Thyroid gland (tissue), 4 donors: ENCODE results near the gene MBD2. TPM values are rescaled to one million over a fixed set of nuclear protein-coding genes. Genes with fewer than 3 reads are reported as not detected.
"Not testable (repeated sequence)": the region's sequence is repeated elsewhere in the genome, so short reads cannot be mapped to it uniquely, and the experiment has no call there.

Experiments used
- DNase-seq, 2 donors: peaks; one replicate each; pipeline ENCODE4 v3.0.0-alpha.2; 2019
- H3K27ac ChIP-seq, 3 donors: fragments of 200-600 bp; sonication (generic); 1 replicate in 2 of 3; 2 replicates in 1 of 3; pipeline ENCODE4 v1.5.1; 2016 to 2019; ENCODE audit warnings: mild to moderate bottlenecking in 1 of 3, moderate library complexity in 1 of 3
- H3K27me3 ChIP-seq: fragments of 200-600 bp; sonication (generic); one replicate; pipeline ENCODE4 v1.5.1; 2019
- H3K36me3 ChIP-seq, 2 donors: fragments of 200-600 bp; sonication (generic); one replicate each; pipeline ENCODE4 v1.5.1; 2016 to 2019
- H3K4me1 ChIP-seq, 2 donors: fragments of 200-600 bp; sonication (generic); one replicate each; pipeline ENCODE4 v1.5.1; 2017 to 2019
- H3K4me3 ChIP-seq, 3 donors: fragments of 200-600 bp; sonication (generic); replicated peaks in 1 of 3; 1 replicate in 2 of 3; 2 replicates in 1 of 3; pipeline ENCODE4 v1.5.1; 2016; ENCODE audit warnings: mild to moderate bottlenecking in 1 of 3
- H3K9me3 ChIP-seq: fragments of 200-600 bp; sonication (generic); one replicate; pipeline ENCODE4 v1.5.1; 2017
- CTCF ChIP-seq, 6 experiments: fragments of 200-600 bp in 3 of 6; fragments of 450-650 bp in 3 of 6; sonication (generic) in 3 of 6; IDR thresholded peaks; one replicate each; pipeline ENCODE4 v1.5.1; 2016 to 2019; ENCODE audit warnings: antibody characterized with exemption in 6 of 6, mild to moderate bottlenecking in 2 of 6, inconsistent platforms in 1 of 6, moderate library complexity in 1 of 6
- POLR2A ChIP-seq, 2 donors: fragments of 450-650 bp; IDR thresholded peaks; one replicate each; pipeline ENCODE4 v1.6.1; 2017; ENCODE audit warnings: antibody characterized with exemption in 2 of 2, mild to moderate bottlenecking in 2 of 2, moderate library complexity in 1 of 2
- WGBS, 2 donors: methylation state at CpG; one replicate each; pipeline ENCODE4 v1.1.5; 2017; 5-methylcytosine and 5-hydroxymethylcytosine counted together
- intact Hi-C: fragments of 100-400 bp; cut with DNase I; formaldehyde crosslinking; loops from one replicate; pipeline ENCODE4 v1.15.1; 2023
- total RNA-seq, 4 donors: library from RNA; depleted of rRNA; stranded (reverse); fragments of >200 nt; gene quantifications; one replicate each; pipeline ENCODE4 v1.2.3, GENCODE V29; 2016

Gene MBD2
- total RNA-seq, 4 donors from 2014 or later: 81.4 to 96.3 (median 88.8) TPM

GRCh38 chr18:54215069-54215468 is 9.4 kb downstream of the MBD2 start:
- H3K9me3 ChIP-seq: no peaks in the 10 kb centered on the region
- WGBS, 2 donors: 96% methylated on average over 3 of the region's 3 CpGs
- H3K27ac ChIP-seq: no peak overlapping the region
- no peak overlapping the region for H3K4me3 ChIP-seq
- intact Hi-C loops: no loop called here
- H3K36me3 ChIP-seq: no peaks in the 10 kb centered on the region
- no peak for TF ChIP-seq CTCF (IDR thresholded peaks at IDR 0.05)
- no peaks in the 10 kb centered on the region for H3K27me3 ChIP-seq
- DNase-seq: no peak
- H3K4me1 ChIP-seq: peaks cover 14 to 28% of the 10 kb centered on the region in 2 donors

- no peaks in the 10 kb centered on the region for H3K36me3 ChIP-seq
- no peak overlapping the region for H3K4me3 ChIP-seq
- no peak for DNase-seq
- H3K9me3 ChIP-seq: no peaks in the 10 kb centered on the region
- intact Hi-C loops: no loop called here
- H3K27me3 ChIP-seq: no peaks in the 10 kb centered on the region
- H3K4me1 ChIP-seq: peaks cover 9 to 23% of the 10 kb centered on the region in 2 donors
- no peak overlapping the region for H3K27ac ChIP-seq
- no peak for TF ChIP-seq CTCF (IDR thresholded peaks at IDR 0.05)
- no peak for TF ChIP-seq POLR2A (IDR thresholded peaks at IDR 0.05)
- WGBS, 2 donors: 97 to 100% methylated on average over 1 of the region's 1 CpG
Measured at GRCh38 chr18:54210463-54210862, 14.0 kb downstream of the MBD2 start.

GRCh38 chr18:54209471-54210180 is 14.8 kb downstream of the MBD2 start:
- intact Hi-C loops: no loop called here
- H3K4me3 ChIP-seq: no peak overlapping the region
- H3K27me3 ChIP-seq: no peaks in the 10 kb centered on the region
- no peaks in the 10 kb centered on the region for H3K9me3 ChIP-seq
- no peaks in the 10 kb centered on the region for H3K36me3 ChIP-seq
- H3K4me1 ChIP-seq: peaks cover 9 to 30% of the 10 kb centered on the region in 2 donors
- no peak for TF ChIP-seq POLR2A (IDR thresholded peaks at IDR 0.05)
- TF ChIP-seq CTCF (IDR thresholded peaks at IDR 0.05): no peak
- H3K27ac ChIP-seq: no peak overlapping the region
- WGBS, 2 donors: 74 to 90% methylated on average over 1 of the region's 1 CpG
- no peak for DNase-seq

- H3K4me1 ChIP-seq: peaks cover 9 to 36% of the 10 kb centered on the region in 2 donors
- intact Hi-C loops: no loop called here
- TF ChIP-seq CTCF (IDR thresholded peaks at IDR 0.05): no peak
- no peak for TF ChIP-seq POLR2A (IDR thresholded peaks at IDR 0.05)
- H3K36me3 ChIP-seq: peaks cover 6 to 8% of the 10 kb centered on the region in 2 donors
- peak overlapping the region in 1 of 3 donors; percentile 34 for H3K27ac ChIP-seq
- H3K27me3 ChIP-seq: no peaks in the 10 kb centered on the region
- WGBS, 2 donors: 29 to 31% methylated on average over 2 of the region's 2 CpGs
- no peak overlapping the region for H3K4me3 ChIP-seq
- DNase-seq: no peak
- H3K9me3 ChIP-seq: no peaks in the 10 kb centered on the region
Measured at GRCh38 chr18:54206447-54206846, 18.0 kb downstream of the MBD2 start.

GRCh38 chr18:54205959-54206358 is 18.5 kb downstream of the MBD2 start:
- DNase-seq: no peak
- intact Hi-C loops: no loop called here
- Histone ChIP-seq H3K27me3 (no peaks in the 10 kb centered on the region), H3K4me3 (no peak overlapping the region), H3K36me3 (peaks cover 6 to 8% of the 10 kb centered on the region in 2 donors), H3K9me3 (no peaks in the 10 kb centered on the region), H3K4me1 (peaks cover 9 to 36% of the 10 kb centered on the region in 2 donors), H3K27ac (peak overlapping the region in 1 of 3 donors; percentile 34)
- TF ChIP-seq CTCF (IDR thresholded peaks at IDR 0.05) (no peak), POLR2A (IDR thresholded peaks at IDR 0.05) (no peak)
- 28 to 38% methylated on average over 1 of the region's 1 CpG for WGBS, 2 donors

- H3K36me3 ChIP-seq, DNase-seq, H3K27ac ChIP-seq, H3K4me3 ChIP-seq, H3K27me3 ChIP-seq, intact Hi-C loops, H3K9me3 ChIP-seq: not testable (repeated sequence)
- peaks cover 9 to 36% of the 10 kb centered on the region in 2 donors for H3K4me1 ChIP-seq
- WGBS, 2 donors: 88 to 92% methylated on average over 6 of the region's 6 CpGs
Measured at GRCh38 chr18:54205448-54205847, 19.0 kb downstream of the MBD2 start.
